Glutamatergic neuron (in vitro differentiated cells): Measurements from ENCODE around the gene PTGDR. TPM values are rescaled to one million over a fixed set of nuclear protein-coding genes. Genes with fewer than 3 reads are reported as not detected.

ENCODE experiments used
- DNase-seq: peaks from one replicate; pipeline ENCODE4 v3.0.0; 2022
- H3K27ac Mint-ChIP-seq: one replicate; pipeline ENCODE4 v1.8.0; 2020; ENCODE audit warnings: mild to moderate bottlenecking, mixed read lengths, inconsistent platforms; ENCODE audit not compliant: unreplicated experiment
- H3K27me3 Mint-ChIP-seq: one replicate; pipeline ENCODE4 v1.8.0; 2020; ENCODE audit warnings: mild to moderate bottlenecking, moderate library complexity, mixed read lengths, inconsistent platforms; ENCODE audit not compliant: unreplicated experiment
- H3K36me3 Mint-ChIP-seq: one replicate; pipeline ENCODE4 v1.8.0; 2020; ENCODE audit warnings: mild to moderate bottlenecking, mixed read lengths, inconsistent platforms; ENCODE audit not compliant: unreplicated experiment
- H3K4me1 Mint-ChIP-seq: one replicate; pipeline ENCODE4 v1.8.0; 2020; ENCODE audit warnings: mild to moderate bottlenecking, low read depth, mixed read lengths, inconsistent platforms; ENCODE audit not compliant: unreplicated experiment
- H3K4me3 Mint-ChIP-seq: one replicate; pipeline ENCODE4 v1.8.0; 2020; ENCODE audit warnings: mild to moderate bottlenecking, mixed read lengths, inconsistent platforms; ENCODE audit not compliant: unreplicated experiment
- H3K9me3 Mint-ChIP-seq: one replicate; pipeline ENCODE4 v1.8.0; 2020; ENCODE audit warnings: mild to moderate bottlenecking, moderate library complexity, mixed read lengths, inconsistent platforms; ENCODE audit not compliant: unreplicated experiment
- CTCF ChIP-seq: fragments of 200-600 bp; sonication (generic); IDR thresholded peaks from one replicate; pipeline ENCODE4 v1.5.0; 2021; ENCODE audit not compliant: partially characterized antibody, unreplicated experiment
- total RNA-seq: library from RNA; stranded (reverse); fragmentation: NEBNext Ultra II Directional; extraction: Animal tissue kit (Norgen Biotek cat#: 25700); gene quantifications from one replicate; pipeline ENCODE4 v1.2.1, GENCODE V29; 2021; ENCODE audit not compliant: unreplicated experiment

The PTGDR gene
- total RNA-seq, 1 donor from 2014 or later = not detected

GRCh38 chr14:52240623-52241022, 26.9 kb upstream of the PTGDR start:
- no peak overlapping the region for H3K4me3 Mint-ChIP-seq
- TF ChIP-seq CTCF = no peak
- no peak for DNase-seq
- no peaks in the 10 kb centered on the region for H3K27me3 Mint-ChIP-seq
- H3K9me3 Mint-ChIP-seq = peaks cover 2% of the 10 kb centered on the region
- no peak overlapping the region for H3K27ac Mint-ChIP-seq
- no peaks in the 10 kb centered on the region for H3K4me1 Mint-ChIP-seq
- H3K36me3 Mint-ChIP-seq = no peaks in the 10 kb centered on the region

GRCh38 chr14:52241087-52241793, 26.3 kb upstream of the PTGDR start:
- Mint-ChIP-seq H3K9me3 (peaks cover 2% of the 10 kb centered on the region), H3K4me3 (no peak overlapping the region), H3K4me1 (no peaks in the 10 kb centered on the region), H3K27ac (no peak overlapping the region), H3K27me3 (no peaks in the 10 kb centered on the region), H3K36me3 (no peaks in the 10 kb centered on the region)
- TF ChIP-seq CTCF = no peak
- DNase-seq = no peak

GRCh38 chr14:52244328-52244727, 23.2 kb upstream of the PTGDR start:
- Mint-ChIP-seq H3K27ac (no peak overlapping the region), H3K4me1 (no peaks in the 10 kb centered on the region), H3K36me3 (no peaks in the 10 kb centered on the region), H3K9me3 (peaks cover 2% of the 10 kb centered on the region), H3K4me3 (no peak overlapping the region), H3K27me3 (peaks cover 2% of the 10 kb centered on the region)
- no peak for TF ChIP-seq CTCF
- no peak for DNase-seq

GRCh38 chr14:52244997-52245396, 22.5 kb upstream of the PTGDR start:
- H3K27ac Mint-ChIP-seq = no peak overlapping the region
- no peaks in the 10 kb centered on the region for H3K4me1 Mint-ChIP-seq
- H3K36me3 Mint-ChIP-seq = no peaks in the 10 kb centered on the region
- peaks cover 2% of the 10 kb centered on the region for H3K9me3 Mint-ChIP-seq
- DNase-seq = no peak
- no peak for TF ChIP-seq CTCF
- H3K4me3 Mint-ChIP-seq = no peak overlapping the region
- peaks cover 2% of the 10 kb centered on the region for H3K27me3 Mint-ChIP-seq

- DNase-seq = no peak
- Mint-ChIP-seq H3K27ac (no peak overlapping the region), H3K4me1 (no peaks in the 10 kb centered on the region), H3K36me3 (no peaks in the 10 kb centered on the region), H3K4me3 (no peak overlapping the region), H3K9me3 (peaks cover 2% of the 10 kb centered on the region), H3K27me3 (peaks cover 2% of the 10 kb centered on the region)
- no peak for TF ChIP-seq CTCF
Observed at GRCh38 chr14:52248057-52248456, 19.4 kb upstream of the PTGDR start.
